ENCODE data around the gene ACER1.
"Not testable (repeated sequence)": the region's sequence is repeated elsewhere in the genome, so short reads cannot be mapped to it uniquely, and the experiment has no call there.

The ACER1 gene

DNA sequence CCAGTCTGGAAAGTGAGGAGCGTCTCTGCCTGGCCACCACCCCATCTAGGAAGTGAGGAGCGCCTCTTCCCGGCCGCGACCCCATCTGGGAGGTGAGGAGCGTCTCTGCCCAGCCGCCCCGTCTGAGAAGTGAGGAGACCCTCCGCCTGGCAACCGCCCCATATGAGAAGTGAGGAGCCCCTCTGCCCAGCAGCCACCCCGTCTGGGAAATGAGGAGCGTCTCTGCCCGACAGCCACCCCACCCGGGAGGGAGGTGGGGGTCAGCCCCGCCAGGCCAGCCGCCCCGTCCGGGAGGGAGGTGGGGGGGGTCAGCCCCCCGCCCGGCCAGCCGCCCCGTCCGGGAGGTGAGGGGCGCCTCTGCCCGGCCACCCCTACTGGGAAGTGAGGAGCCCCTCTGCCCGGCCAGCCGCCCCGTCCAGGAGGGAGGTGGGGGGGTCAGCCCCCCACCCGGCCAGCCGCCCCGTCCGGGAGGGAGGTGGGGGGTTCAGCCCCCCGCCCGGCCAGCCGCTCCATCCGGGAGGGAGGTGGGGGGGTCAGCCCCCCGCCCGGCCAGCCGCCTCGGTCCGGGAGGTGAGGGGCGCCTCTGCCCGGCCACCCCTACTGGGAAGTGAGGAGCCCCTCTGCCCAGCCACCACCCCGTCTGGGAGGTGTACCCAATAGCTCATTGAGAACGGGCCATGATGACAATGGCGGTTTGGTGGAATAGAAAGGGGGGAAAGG is 22.1 kb upstream of the ACER1 start:
- not testable (repeated sequence) for DNase-seq

DNA sequence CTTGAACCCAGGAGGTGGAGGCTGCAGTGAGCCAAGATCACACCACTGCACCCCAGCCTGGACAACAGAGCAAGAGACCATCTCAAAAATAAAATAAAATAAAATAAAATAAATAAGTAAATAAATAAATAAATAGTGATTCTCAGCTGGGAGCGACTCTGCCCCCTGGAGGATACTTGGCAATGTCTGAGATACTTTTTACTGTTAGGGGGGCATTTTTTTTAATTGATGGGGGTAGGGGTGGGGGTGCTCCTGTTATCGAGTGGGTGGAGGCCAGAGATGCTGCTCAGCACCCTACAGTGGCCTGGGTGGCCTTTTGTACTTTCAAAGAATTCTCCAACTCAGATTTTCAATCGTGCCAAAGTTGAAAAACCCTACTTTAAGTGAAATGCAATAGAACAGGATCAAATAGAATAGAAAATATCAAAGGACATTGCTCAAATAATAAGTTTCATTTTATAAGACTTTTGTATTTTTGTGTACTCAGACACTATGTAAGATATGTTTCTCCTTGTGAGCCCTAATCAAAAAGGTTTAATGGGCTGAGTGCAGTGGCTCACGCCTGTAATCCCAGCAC is 20.8 kb upstream of the ACER1 start:
- DNase-seq = no peak

- DNase-seq = no peak
Measured at GRCh38 chr19:6352381-6353165, 19.2 kb upstream of the ACER1 start.

GRCh38 chr19:6350688-6351087 is 17.3 kb upstream of the ACER1 start:
- DNase-seq = no peak

GRCh38 chr19:6349271-6349670 is 15.9 kb upstream of the ACER1 start:
- not testable (repeated sequence) for DNase-seq

DNA sequence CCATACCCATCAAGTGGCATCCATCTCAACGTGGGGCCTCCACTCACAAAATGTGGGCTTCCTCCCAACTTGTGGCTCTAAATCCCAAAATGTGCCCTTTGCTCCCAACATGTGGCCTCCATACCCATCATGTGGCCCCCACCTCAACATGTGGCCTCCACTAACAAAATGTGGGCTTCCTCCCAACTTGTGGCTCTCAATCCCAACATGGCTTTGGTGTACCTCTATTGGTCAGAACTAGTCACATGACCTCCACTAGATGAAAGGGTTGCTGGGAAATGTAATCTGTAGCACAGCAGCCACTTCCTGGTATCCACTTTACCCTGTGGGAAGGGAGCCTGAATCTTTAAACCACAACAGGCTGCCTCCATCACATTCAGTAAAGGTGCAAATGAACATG is 10.1 kb upstream of the ACER1 start:
- DNase-seq = no peak

- no peak for DNase-seq
Measured at GRCh38 chr19:6340493-6341201, 7.2 kb upstream of the ACER1 start.

DNA sequence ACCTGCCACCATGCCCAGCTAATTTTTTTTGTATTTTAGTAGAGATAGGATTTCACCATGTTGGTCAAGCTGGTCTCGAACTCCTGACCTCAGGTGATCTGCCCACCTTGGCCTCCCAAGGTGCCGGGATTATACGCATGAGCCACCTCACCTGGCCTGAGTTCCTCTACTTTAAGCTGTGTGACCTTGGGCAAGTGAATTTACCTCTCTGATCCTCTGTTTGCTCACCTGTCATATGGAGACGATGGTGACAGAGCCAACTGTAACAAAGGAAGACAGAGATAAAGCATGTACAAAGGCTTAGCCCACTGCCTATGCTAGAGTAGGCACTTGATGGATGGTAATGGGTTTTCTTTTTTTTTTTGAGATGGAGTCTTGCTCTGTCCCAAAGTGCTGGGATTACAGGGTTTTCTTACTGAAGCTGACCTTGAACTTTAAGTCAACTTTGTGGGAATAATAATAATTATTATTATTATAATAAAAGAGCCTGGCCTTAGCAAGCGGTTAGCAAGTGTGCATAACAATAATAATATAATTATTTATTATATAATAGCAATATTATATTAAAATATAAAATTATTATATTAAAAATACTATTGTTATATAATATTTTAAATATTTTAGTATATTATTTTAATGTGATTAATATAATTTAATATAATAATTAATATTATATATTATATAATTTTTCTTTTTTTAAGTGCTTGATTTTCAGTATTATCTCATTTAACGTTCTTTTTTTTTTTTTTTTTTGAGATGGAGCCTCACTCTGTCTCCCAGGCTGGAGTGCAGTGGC is 1.3 kb upstream of the ACER1 start:
- DNase-seq = no peak

DNA sequence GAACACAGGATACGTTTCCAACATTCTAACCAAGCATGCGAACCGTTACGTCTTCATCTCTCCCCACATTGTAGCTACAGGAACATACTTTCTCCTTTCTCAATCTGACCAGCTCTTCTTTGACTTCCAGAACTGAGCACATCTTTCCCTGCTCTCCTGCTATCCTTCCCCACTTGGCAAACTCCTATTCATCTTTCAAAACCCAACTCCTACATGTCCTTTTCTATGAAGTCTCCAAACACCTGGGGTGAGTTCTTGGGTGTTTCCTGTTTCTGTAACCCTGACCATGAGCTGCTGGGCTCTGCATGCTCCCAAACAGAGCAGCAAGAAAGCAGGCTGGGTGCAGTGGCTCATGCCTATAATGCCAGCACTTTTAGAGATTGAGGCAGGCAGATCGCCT is 6.6 kb downstream of the ACER1 start:
- DNase-seq = no peak

DNA sequence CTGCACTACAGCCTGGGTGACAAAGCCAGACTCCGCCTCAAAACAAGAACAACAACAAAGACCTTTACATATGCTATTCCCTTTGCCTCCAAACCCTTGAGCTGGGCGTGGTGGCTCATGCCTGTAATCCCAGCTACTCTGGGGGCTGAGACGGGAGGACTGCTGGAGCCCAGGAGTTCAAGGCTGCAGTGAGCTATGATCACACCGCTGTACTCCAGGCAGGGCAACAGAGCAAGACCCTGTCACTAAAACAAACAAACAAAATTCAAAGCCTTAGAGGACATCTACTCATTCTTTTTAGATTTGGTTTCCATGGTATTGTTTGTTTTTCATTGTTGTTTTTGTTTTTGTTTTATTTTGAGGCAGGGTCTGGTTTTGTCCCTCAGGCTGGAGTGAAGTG is 7.8 kb downstream of the ACER1 start:
- no peak for DNase-seq

- DNase-seq = no peak
Measured at GRCh38 chr19:6324757-6325156, 8.7 kb downstream of the ACER1 start.

GRCh38 chr19:6322284-6322683 is 11.1 kb downstream of the ACER1 start:
- no peak for DNase-seq

DNA sequence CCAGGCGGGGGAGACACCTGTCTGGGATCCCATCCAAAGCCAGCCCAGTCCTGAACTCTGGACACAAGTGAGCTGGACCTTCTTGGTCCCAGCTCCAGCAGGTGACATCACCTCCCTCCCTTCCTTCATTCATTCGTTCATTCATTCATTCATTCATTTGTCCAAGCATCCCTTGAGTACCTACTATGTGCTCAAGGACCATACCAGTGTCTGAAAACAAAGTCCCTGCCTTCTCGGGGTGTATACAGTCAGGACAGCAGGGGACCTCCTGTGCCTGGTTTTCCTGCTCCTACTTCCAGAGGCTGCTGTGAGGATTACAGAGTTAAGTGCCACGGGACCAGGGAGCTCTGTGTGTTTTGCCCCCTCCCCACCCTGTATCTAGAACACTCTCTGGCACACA is 14.0 kb downstream of the ACER1 start:
- no peak for DNase-seq

DNA sequence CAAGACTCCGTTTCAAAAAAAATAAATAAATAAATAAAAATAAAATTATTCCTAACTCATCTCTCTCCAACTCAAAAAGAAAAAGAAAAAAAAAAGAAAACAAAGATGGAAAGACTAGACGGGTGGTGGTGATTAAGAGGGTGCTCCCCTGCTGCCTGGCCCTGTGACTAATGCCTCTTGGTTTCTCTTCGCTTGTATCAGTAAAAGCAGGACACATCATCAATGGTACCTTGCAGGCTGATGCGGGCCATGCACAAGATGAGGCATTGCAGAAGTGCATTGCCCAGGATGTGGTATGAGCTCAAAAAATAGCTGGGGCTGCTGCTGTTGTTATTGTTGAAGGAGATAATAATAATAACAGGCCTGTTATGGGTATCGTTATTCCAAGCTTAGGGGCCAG is 14.6 kb downstream of the ACER1 start:
- no peak for DNase-seq

DNA sequence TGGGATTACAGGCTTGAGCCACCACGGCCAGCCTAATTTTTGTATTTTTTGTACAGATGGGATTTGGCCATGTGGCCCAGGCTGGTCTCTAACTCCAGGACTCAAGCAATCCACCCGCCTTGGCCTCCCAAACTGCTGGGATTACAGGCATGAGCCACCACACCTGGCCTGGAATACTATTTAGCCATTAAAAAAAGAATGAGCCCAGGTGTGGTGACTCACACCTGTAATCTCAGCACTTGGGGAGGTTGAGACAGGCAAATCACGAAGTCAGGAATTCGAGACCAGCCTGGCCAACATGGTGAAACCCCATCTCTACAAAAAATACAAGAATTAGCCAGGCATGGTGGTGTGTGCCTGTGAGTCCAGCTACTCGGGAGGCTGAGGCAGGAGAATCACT is 17.8 kb downstream of the ACER1 start:
- not testable (repeated sequence) for DNase-seq

GRCh38 chr19:6313398-6313969 is 19.9 kb downstream of the ACER1 start:
- DNase-seq = no peak

- DNase-seq = no peak
Measured at GRCh38 chr19:6312018-6312417, 21.4 kb downstream of the ACER1 start.

DNA sequence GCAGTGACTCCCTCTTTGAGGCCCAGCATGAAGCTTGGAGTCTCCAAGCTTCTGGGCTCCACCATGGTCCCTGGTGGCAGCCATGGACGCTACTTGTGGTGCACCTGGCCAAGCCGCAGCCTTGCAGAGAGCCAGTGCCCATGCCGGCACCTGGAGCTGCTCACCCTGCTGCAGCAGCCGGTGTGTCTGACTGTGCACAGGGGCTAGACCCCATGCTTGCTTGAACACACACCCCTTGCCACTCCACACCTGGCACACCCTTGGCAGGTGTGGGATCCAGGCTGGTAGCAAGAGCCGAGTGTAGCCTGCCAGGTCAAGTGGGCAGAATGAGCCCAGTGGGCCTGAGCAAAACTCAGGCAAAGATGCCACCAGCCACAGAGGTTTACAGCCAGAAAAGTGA is 35.0 kb downstream of the ACER1 start:
- no peak for DNase-seq

DNA sequence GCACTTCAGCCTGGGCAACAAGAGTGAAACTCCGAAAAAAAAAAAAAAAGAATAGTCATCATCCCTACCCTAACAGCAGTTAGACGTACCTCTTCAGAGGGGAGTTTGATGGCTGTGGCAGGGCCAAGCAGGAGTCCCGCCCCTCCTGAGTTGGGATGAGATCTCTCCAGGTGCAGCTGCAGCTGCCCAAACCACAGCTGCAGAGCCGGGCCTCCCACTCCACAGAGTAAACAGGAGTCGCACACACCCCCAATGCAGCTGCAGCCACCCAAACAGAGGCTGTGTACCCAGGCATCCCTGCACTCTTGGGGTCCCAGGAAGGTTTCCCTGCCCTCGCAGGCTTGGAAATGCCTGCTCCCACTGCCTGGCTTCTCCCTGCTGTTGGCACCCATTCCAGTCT is 36.2 kb downstream of the ACER1 start:
- no peak for DNase-seq

- no peak for DNase-seq
Measured at GRCh38 chr19:6292006-6292405, 41.4 kb downstream of the ACER1 start.

GRCh38 chr19:6288737-6289136 is 44.7 kb downstream of the ACER1 start:
- no peak for DNase-seq

- no peak for DNase-seq
Measured at GRCh38 chr19:6287269-6287885, 46.0 kb downstream of the ACER1 start.

Data from activated CD4-positive, alpha-beta T cell treated with anti-CD3 and anti-CD28 coated beads for 1 hour (primary cell).